Erythroblast (primary cell): ENCODE measurements around the gene PLXNA2.

ENCODE experiments used
- DNase-seq, 2 experiments: peaks; one replicate each; lab custom pipeline; 2025; lab: John Stamatoyannopoulos, UW
- GATA1 ChIP-seq: IDR thresholded peaks from 2 replicates; pipeline ENCODE4 v1.6.1; 2011; ENCODE audit warnings: low read depth, mild to moderate bottlenecking, control low read depth, low read length, moderate library complexity
- POLR2A ChIP-seq: IDR thresholded peaks from 2 replicates; pipeline ENCODE4 v1.6.1; 2011; ENCODE audit warnings: mild to moderate bottlenecking, low read length

PLXNA2 gene

DNA sequence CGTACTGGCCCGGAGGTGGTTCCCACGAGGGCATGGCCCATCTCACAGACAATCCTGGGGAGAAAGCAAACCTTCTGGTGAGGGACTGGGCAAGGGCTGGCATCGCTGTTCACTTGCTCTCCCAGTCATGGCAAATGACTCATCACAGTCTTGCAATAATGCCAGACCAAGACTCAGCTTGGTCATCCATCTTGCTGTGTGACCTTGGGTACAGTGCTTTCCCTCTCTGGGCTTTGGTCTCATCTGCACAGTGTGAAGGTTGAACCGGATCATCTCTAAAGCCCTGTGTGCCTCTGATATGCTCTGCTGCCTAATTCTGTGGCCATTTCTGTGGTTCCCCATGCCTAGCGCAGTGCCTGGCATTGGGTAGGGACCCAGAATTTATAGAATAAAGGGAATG, 189.7 kb downstream of the PLXNA2 start:
- DNase-seq = no peak
- TF ChIP-seq GATA1 (no peak), POLR2A (no peak)

- DNase-seq = no peak
- TF ChIP-seq GATA1 (no peak), POLR2A (no peak)
These were observed 190.5 kb downstream of the PLXNA2 start for GRCh38 chr1:208053661-208054060.

DNA sequence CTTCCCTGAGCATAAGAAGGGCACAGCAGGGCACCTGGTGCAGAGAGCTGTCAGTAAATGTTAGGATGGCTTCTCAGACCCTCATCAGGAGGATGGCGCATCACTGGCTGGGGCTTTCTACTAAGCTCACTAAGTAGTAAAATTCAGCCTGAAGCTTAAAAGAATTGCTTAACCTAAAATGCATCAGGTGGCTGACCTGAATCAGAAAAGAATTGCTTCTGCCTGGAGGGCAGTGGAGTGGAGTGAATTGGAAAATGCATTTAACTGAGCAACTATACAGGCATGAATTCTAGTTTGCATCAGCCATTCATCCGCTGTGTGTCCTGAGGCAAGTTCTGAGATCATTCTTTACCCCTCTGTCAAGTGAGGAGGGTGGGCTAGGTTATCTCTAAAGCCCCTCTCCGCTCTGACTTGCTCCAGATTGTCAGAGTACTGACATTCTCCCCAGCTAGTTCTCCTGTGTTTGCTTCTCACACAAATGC, 191.2 kb downstream of the PLXNA2 start:
- no peak for TF ChIP-seq POLR2A
- no peak for TF ChIP-seq GATA1
- no peak for DNase-seq

- TF ChIP-seq GATA1 = no peak
- no peak for TF ChIP-seq POLR2A
- no peak for DNase-seq
These were observed 192.0 kb downstream of the PLXNA2 start for GRCh38 chr1:208052135-208052534.

GRCh38 chr1:208051651-208052050, 192.5 kb downstream of the PLXNA2 start:
- no peak for DNase-seq
- TF ChIP-seq GATA1 (no peak), POLR2A (no peak)

DNA sequence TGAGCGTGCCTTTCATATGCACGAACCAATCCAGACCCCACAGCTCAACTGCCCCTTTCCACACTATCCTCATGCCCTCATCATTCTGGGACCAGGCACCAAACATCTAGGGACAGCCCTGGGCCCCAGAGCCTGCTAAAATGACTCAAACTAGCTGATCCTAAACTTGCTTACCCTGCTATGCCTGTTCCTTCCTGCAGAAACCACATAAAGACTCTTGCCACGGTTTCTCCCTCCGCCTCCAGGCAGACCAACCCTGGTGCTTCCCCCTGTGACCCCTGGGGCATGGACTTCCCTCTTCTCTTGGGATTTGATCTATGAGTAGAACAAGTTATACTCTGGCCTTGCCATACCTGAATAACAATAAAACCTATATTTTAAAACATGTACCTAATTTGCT, 195.3 kb downstream of the PLXNA2 start:
- TF ChIP-seq GATA1 = no peak
- TF ChIP-seq POLR2A = no peak
- no peak for DNase-seq

- no peak for TF ChIP-seq POLR2A
- no peak for TF ChIP-seq GATA1
These were observed 196.2 kb downstream of the PLXNA2 start for GRCh38 chr1:208047975-208048374.

DNA sequence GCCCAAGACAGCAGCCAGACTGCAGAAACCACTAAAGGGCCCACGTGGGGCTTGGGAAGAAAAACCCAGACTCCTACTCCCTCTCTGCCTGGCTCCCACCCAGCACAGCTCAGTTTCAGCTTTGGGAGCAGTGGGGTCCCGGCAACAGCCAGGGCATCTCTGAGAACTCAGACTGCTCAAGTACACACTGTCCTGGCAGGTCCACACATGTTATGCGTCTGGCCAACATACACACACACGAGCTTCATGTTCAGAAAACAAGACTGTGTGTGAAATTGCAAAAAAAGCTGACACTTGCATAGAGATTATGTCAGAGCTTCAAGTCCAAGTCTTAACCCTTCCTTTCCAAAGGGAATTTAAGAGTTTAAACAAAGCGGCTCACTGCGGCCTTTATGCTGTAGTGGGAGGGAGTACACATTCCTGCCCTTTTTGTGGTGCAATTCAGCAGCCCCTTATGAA, 196.7 kb downstream of the PLXNA2 start:
- DNase-seq = no peak
- TF ChIP-seq POLR2A (no peak), GATA1 (no peak)

More at GRCh38 chr1:208047975-208048374, 196.2 kb downstream of the PLXNA2 start:
- DNase-seq = no peak

GRCh38 chr1:208045463-208046260, 198.5 kb downstream of the PLXNA2 start:
- DNase-seq = no peak
- TF ChIP-seq GATA1 (no peak), POLR2A (no peak)

DNA sequence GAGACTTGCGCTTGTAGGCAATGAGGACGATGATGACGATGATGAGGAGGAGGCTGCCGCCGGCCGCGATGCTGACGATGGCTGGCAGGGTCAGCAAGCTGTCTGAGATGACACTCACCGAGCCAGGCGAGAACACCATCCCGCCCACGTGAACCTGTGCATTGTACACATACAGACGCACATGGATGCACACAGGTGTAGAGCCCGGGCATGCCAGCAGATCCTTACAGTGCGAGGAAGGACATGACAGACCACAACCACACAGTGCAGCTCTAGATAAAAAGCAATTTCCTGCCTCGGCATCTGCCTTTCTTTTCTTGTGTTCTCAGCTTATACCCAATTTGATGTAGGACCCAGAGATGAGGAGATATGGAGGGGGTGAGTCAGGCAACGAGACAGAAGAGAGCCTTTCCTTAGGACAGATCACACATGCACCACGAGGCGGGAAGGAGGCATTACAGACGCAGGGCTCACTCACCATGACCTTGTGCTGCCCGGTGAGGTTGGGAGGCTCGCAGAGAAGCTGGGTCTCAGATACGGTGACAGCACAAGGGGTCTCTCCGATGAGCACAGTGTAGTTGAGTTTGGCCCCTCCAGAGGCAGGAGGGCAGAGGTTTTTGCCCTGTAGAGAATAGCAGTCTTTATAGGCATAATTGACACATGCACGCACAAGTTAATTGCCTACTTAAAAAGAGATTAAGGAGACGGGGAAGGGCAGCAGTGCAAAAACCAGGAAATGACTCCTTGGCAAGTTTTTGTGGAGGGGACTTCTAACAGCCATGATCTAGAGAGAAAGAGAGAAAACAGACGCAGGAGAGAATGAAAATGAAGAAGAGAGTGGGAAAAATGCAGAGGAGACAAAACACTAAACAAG, 199.4 kb downstream of the PLXNA2 start:
- TF ChIP-seq GATA1 (no peak), POLR2A (no peak)
- no peak for DNase-seq

DNA sequence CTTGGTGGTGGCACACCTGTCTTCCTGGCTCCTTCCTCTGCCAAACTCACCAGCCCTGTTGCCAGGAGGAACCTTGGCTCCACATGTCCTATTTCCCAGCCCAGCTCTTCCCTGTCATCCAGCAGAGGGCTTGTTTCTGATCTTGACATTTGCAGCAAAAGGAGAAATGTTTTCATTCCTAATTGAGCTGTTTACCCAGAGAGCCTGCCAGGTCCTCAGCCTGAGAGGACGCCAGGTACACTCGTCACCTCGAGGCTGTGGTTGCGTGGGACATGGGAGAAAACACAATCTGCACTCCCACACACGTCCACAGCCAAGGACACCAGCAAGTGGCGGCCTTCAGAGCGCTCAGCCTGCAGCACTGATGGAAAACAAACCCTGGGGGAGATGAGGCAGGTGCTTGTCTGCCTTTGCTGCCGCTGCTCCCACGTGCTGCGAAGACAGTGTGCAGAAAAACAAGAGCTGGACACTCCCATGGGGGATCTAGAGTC, 200.4 kb downstream of the PLXNA2 start:
- TF ChIP-seq POLR2A (no peak), GATA1 (no peak)
- no peak for DNase-seq

GRCh38 chr1:208042868-208043267, 201.3 kb downstream of the PLXNA2 start:
- TF ChIP-seq POLR2A (no peak), GATA1 (no peak)
- no peak for DNase-seq

GRCh38 chr1:208042041-208042615, 202.1 kb downstream of the PLXNA2 start:
- no peak for TF ChIP-seq GATA1
- no peak for TF ChIP-seq POLR2A
- no peak for DNase-seq
